Measurements from ENCODE around the gene SND1.

DNA sequence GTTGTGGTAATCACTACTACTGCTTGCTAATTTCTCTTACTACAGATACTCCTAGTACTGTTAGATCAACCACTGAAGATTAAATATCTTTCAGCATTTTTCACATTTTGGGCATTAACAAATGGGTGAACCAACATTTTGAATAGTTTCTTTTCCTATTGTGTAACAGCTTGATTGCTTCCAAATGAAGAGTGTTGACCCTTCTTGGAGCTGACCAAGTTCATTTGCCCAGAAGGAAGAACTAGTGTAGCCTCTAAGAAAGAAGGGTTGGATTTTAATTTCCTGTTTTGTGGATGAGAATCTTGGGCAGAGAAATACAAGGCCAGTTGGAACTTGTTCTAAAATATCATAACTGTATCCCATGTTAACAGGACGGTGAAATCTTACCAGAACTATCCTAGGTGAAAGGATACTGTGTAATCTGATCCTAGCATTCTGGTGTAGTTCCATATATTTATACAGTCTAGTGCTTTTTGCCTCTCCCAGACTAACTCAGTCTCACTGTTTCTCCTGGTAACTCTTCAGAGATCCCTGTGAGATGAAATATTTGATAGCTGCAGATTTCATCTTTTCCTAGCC is 37.3 kb downstream of the SND1 start:
- TF ChIP-seq, protein P1, sequence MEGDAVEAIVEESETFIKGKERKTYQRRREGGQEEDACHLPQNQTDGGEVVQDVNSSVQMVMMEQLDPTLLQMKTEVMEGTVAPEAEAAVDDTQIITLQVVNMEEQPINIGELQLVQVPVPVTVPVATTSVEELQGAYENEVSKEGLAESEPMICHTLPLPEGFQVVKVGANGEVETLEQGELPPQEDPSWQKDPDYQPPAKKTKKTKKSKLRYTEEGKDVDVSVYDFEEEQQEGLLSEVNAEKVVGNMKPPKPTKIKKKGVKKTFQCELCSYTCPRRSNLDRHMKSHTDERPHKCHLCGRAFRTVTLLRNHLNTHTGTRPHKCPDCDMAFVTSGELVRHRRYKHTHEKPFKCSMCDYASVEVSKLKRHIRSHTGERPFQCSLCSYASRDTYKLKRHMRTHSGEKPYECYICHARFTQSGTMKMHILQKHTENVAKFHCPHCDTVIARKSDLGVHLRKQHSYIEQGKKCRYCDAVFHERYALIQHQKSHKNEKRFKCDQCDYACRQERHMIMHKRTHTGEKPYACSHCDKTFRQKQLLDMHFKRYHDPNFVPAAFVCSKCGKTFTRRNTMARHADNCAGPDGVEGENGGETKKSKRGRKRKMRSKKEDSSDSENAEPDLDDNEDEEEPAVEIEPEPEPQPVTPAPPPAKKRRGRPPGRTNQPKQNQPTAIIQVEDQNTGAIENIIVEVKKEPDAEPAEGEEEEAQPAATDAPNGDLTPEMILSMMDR (IDR thresholded peaks at IDR 0.05), result no peak
- no peak for TF ChIP-seq POLR2A (IDR thresholded peaks at IDR 0.05)

Measured in body of pancreas (tissue), 4 donors.